AG09309 (cell line): ENCODE data around the gene TSSK2.

ENCODE experiments used
- DNase-seq: peaks from one replicate; pipeline ENCODE4 v3.0.0-alpha.2; 2010; ENCODE audit warnings: low read depth
- H3K4me3 ChIP-seq: 2 replicates; pipeline ENCODE4 v1.5.1; 2011; ENCODE audit warnings: mild to moderate bottlenecking, low read depth, low read length, moderate library complexity; ENCODE audit not compliant: control insufficient read depth
- CTCF ChIP-seq: IDR thresholded peaks from 2 replicates; pipeline ENCODE4 v1.5.1; 2011; ENCODE audit warnings: mild to moderate bottlenecking, low read depth, low read length, inconsistent platforms; ENCODE audit not compliant: insufficient read depth, control insufficient read depth; ENCODE audit errors: missing control alignments

The TSSK2 gene

GRCh38 chr22:19148417-19149046 lies 17.4 kb downstream of the TSSK2 start:
- DNase-seq = no peak
- TF ChIP-seq CTCF = no peak
- no peak overlapping the region for H3K4me3 ChIP-seq

- no peak overlapping the region for H3K4me3 ChIP-seq
- TF ChIP-seq CTCF = no peak
- DNase-seq = no peak
Measured at GRCh38 chr22:19149047-19149883, 18.2 kb downstream of the TSSK2 start.

- H3K4me3 ChIP-seq = no peak within 1 kb of the TSS
- no peak for TF ChIP-seq CTCF
- DNase-seq = no peak
Measured at GRCh38 chr22:19149991-19150390, 18.9 kb downstream of the TSSK2 start, which contains the start of gene GSC2. Gene GSC2, minus strand, starts transcription at chr22:19150292. Its CDS starts 9 bp downstream, at chr22:19150283.

- no peak overlapping the region for H3K4me3 ChIP-seq
- no peak for TF ChIP-seq CTCF
- no peak for DNase-seq
Measured at GRCh38 chr22:19150482-19151328, 19.6 kb downstream of the TSSK2 start.

- H3K4me3 ChIP-seq = no peak overlapping the region
- TF ChIP-seq CTCF = no peak
- DNase-seq = no peak
Measured at GRCh38 chr22:19151329-19152191, 20.5 kb downstream of the TSSK2 start.
